Suprapubic skin (tissue), 4 donors: ENCODE data around the gene KDELR3. TPM values are rescaled to one million over a fixed set of nuclear protein-coding genes. Genes with fewer than 3 reads are reported as not detected.

Experiments used
- DNase-seq, 2 donors: peaks; one replicate each; pipeline ENCODE4 v3.0.0-alpha.2; 2019; ENCODE audit warnings: low spot score in 2 of 2
- H3K27ac ChIP-seq: fragments of 200-600 bp; sonication (generic); one replicate; pipeline ENCODE4 v1.5.1; 2019
- H3K27me3 ChIP-seq: fragments of 200-600 bp; sonication (generic); one replicate; pipeline ENCODE4 v1.5.1; 2019
- H3K36me3 ChIP-seq: fragments of 200-600 bp; sonication (generic); one replicate; pipeline ENCODE4 v1.5.1; 2019
- H3K4me1 ChIP-seq: fragments of 200-600 bp; sonication (generic); one replicate; pipeline ENCODE4 v1.5.1; 2019
- H3K4me3 ChIP-seq: fragments of 200-600 bp; sonication (generic); one replicate; pipeline ENCODE4 v1.5.1; 2019; ENCODE audit warnings: mild to moderate bottlenecking
- H3K9me3 ChIP-seq: fragments of 200-600 bp; sonication (generic); one replicate; pipeline ENCODE4 v1.5.1; 2019
- CTCF ChIP-seq, 2 donors: fragments of 200-600 bp in 1 of 2; fragments of 450-650 bp in 1 of 2; sonication (generic) in 1 of 2; IDR thresholded peaks; one replicate each; pipeline ENCODE4 v1.5.1; 2016 to 2019; ENCODE audit warnings: antibody characterized with exemption in 2 of 2, mild to moderate bottlenecking in 1 of 2, moderate library complexity in 1 of 2
- EP300 ChIP-seq: sonication (generic); formaldehyde crosslinking; IDR thresholded peaks from one replicate; pipeline ENCODE4 v1.6.1; 2017; ENCODE audit warnings: antibody characterized with exemption
- POLR2A ChIP-seq, 2 donors: fragments of 450-650 bp; IDR thresholded peaks; one replicate each; pipeline ENCODE4 v1.6.1; 2017; ENCODE audit warnings: antibody characterized with exemption in 2 of 2, mild to moderate bottlenecking in 2 of 2, moderate library complexity in 2 of 2
- POLR2AphosphoS5 ChIP-seq, 3 donors: sonication (generic); formaldehyde crosslinking; IDR thresholded peaks; one replicate each; pipeline ENCODE4 v1.6.1; 2017; ENCODE audit warnings: antibody characterized with exemption in 3 of 3
- WGBS: methylation state at CpG from one replicate; pipeline ENCODE4 v1.1.5; 2018; 5-methylcytosine and 5-hydroxymethylcytosine counted together
- total RNA-seq, 4 donors: library from RNA; depleted of rRNA; stranded (reverse); fragments of >200 nt; gene quantifications; one replicate each; pipeline ENCODE4 v1.1.0, GENCODE V29; 2016

KDELR3 gene
- total RNA-seq, 4 donors from 2014 or later, result 2.8 to 6.7 (median 3.9) TPM

- no peak overlapping the region for H3K4me3 ChIP-seq
- no peak overlapping the region for H3K27ac ChIP-seq
- TF ChIP-seq POLR2AphosphoS5 (IDR thresholded peaks at IDR 0.05), result no peak
- TF ChIP-seq POLR2A (IDR thresholded peaks at IDR 0.05), result no peak
- no peak for TF ChIP-seq CTCF (IDR thresholded peaks at IDR 0.05)
- TF ChIP-seq EP300, result no peak
- no peak for DNase-seq
- peaks cover 62% of the 10 kb centered on the region for H3K27me3 ChIP-seq
- no peaks in the 10 kb centered on the region for H3K36me3 ChIP-seq
- H3K9me3 ChIP-seq, result no peaks in the 10 kb centered on the region
- peaks cover 9% of the 10 kb centered on the region for H3K4me1 ChIP-seq
- 53% methylated on average over 10 of the region's 11 CpGs for WGBS
These were observed 17.6 kb upstream of the KDELR3 start for GRCh38 chr22:38450234-38450797.

GRCh38 chr22:38451404-38451803, 16.5 kb upstream of the KDELR3 start:
- peaks cover 18% of the 10 kb centered on the region for H3K4me1 ChIP-seq
- H3K27ac ChIP-seq, result no peak overlapping the region
- WGBS, result 81% methylated on average over 2 of the region's 2 CpGs
- H3K9me3 ChIP-seq, result no peaks in the 10 kb centered on the region
- no peak for TF ChIP-seq CTCF (IDR thresholded peaks at IDR 0.05)
- no peak for TF ChIP-seq POLR2AphosphoS5 (IDR thresholded peaks at IDR 0.05)
- TF ChIP-seq POLR2A (IDR thresholded peaks at IDR 0.05), result no peak
- no peak for TF ChIP-seq EP300
- no peak overlapping the region for H3K4me3 ChIP-seq
- no peak for DNase-seq
- H3K27me3 ChIP-seq, result peaks cover 69% of the 10 kb centered on the region
- H3K36me3 ChIP-seq, result no peaks in the 10 kb centered on the region

- H3K9me3 ChIP-seq, result no peaks in the 10 kb centered on the region
- DNase-seq, result no peak
- 71% methylated on average over 4 of the region's 4 CpGs for WGBS
- H3K27ac ChIP-seq, result no peak overlapping the region
- TF ChIP-seq EP300, result no peak
- no peak for TF ChIP-seq POLR2AphosphoS5 (IDR thresholded peaks at IDR 0.05)
- no peak for TF ChIP-seq POLR2A (IDR thresholded peaks at IDR 0.05)
- TF ChIP-seq CTCF (IDR thresholded peaks at IDR 0.05), result no peak
- peaks cover 73% of the 10 kb centered on the region for H3K27me3 ChIP-seq
- H3K36me3 ChIP-seq, result no peaks in the 10 kb centered on the region
- peaks cover 18% of the 10 kb centered on the region for H3K4me1 ChIP-seq
- no peak overlapping the region for H3K4me3 ChIP-seq
These were observed 16.0 kb upstream of the KDELR3 start for GRCh38 chr22:38451864-38452263.

GRCh38 chr22:38452373-38453065, 15.4 kb upstream of the KDELR3 start:
- Histone ChIP-seq H3K27ac (no peak overlapping the region), H3K27me3 (peaks cover 79% of the 10 kb centered on the region), H3K36me3 (no peaks in the 10 kb centered on the region), H3K4me3 (no peak overlapping the region), H3K4me1 (peaks cover 18% of the 10 kb centered on the region), H3K9me3 (no peaks in the 10 kb centered on the region)
- no peak for DNase-seq
- WGBS, result 29% methylated on average over 22 of the region's 25 CpGs
- TF ChIP-seq POLR2AphosphoS5 (IDR thresholded peaks at IDR 0.05) (no peak), EP300 (no peak), CTCF (IDR thresholded peaks at IDR 0.05) (no peak), POLR2A (IDR thresholded peaks at IDR 0.05) (no peak)

GRCh38 chr22:38453066-38453672, 14.7 kb upstream of the KDELR3 start:
- no peak for DNase-seq
- H3K9me3 ChIP-seq, result no peaks in the 10 kb centered on the region
- TF ChIP-seq POLR2AphosphoS5 (IDR thresholded peaks at IDR 0.05), result no peak
- TF ChIP-seq CTCF (IDR thresholded peaks at IDR 0.05), result no peak
- TF ChIP-seq POLR2A (IDR thresholded peaks at IDR 0.05), result no peak
- TF ChIP-seq EP300, result no peak
- H3K27ac ChIP-seq, result no peak overlapping the region
- H3K4me1 ChIP-seq, result peaks cover 18% of the 10 kb centered on the region
- peaks cover 81% of the 10 kb centered on the region for H3K27me3 ChIP-seq
- no peak overlapping the region for H3K4me3 ChIP-seq
- no peaks in the 10 kb centered on the region for H3K36me3 ChIP-seq
- WGBS, result 78% methylated on average over 11 of the region's 11 CpGs
